ENCODE results near the gene RPAP2.

- TF ChIP-seq CTCF (IDR thresholded peaks at IDR 0.05) (no peak), POLR2A (IDR thresholded peaks at IDR 0.05) (no peak), POLR2AphosphoS5 (IDR thresholded peaks at IDR 0.05) (no peak), EP300 (IDR thresholded peaks at IDR 0.05; ENCODE audit: low read depth) (no peak)
These were observed 120.8 kb downstream of the RPAP2 start for GRCh38 chr1:92419642-92420041.

Measured in transverse colon (tissue), 4 donors.